ENCODE data around the gene GPR37L1.

GPR37L1 gene, protein sequence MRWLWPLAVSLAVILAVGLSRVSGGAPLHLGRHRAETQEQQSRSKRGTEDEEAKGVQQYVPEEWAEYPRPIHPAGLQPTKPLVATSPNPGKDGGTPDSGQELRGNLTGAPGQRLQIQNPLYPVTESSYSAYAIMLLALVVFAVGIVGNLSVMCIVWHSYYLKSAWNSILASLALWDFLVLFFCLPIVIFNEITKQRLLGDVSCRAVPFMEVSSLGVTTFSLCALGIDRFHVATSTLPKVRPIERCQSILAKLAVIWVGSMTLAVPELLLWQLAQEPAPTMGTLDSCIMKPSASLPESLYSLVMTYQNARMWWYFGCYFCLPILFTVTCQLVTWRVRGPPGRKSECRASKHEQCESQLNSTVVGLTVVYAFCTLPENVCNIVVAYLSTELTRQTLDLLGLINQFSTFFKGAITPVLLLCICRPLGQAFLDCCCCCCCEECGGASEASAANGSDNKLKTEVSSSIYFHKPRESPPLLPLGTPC

DNA sequence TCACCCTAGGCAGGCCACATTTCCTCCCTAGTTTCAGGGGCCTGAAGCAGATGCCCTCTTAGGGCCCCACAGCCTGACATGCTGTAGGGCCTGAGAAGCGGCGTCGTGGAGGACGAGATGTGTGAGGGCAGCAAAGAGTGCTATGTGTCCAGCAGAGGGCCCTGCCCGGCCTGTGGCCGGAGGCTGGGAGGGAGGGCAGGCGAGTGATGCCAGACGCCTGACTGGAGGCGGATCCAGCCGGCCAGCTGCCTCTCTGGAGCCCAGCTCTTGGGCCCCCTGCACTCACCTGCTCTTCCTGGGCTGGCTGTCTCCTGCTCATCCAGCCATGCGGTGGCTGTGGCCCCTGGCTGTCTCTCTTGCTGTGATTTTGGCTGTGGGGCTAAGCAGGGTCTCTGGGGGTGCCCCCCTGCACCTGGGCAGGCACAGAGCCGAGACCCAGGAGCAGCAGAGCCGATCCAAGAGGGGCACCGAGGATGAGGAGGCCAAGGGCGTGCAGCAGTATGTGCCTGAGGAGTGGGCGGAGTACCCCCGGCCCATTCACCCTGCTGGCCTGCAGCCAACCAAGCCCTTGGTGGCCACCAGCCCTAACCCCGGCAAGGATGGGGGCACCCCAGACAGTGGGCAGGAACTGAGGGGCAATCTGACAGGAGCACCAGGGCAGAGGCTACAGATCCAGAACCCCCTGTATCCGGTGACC, at the start of gene GPR37L1:
Gene GPR37L1, plus strand, starts transcription at position 279 of the 697 bp plus-strand sequence. Its CDS starts 47 bp downstream, at position 326.
- peak; percentile 88 to 92 for DNase-seq (ENCODE audit: low read depth in 1 of 2, low spot score in 1 of 2)
- in situ Hi-C loops (cut with HindIII; ENCODE audit: low pct_unique_long_range_greater_than_20kb, low sequenced_read_pairs): no loop called here
- no peak for TF ChIP-seq JUND (IDR thresholded peaks at IDR 0.05; ENCODE audit: low read depth)

DNA sequence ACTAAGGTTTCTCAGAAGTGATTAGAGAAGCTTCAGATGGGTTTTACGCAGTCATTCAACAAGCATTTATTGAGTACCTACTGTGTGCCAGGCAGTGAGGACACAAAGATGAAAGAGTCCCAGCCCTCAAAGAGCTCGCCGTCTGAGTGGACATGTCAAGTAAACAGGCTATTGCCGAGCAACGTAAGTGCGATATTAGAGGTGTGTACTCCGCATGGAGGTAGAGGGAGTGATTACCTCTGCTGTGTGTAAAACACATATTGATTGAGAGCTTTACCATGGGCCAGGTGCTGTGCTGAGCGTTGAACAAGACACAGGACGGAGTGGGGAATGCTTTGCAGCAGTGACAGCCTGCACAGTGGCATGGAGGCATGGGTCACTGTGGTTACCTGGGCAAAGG, 49.5 kb upstream of the GPR37L1 start:
- no peak for DNase-seq (ENCODE audit: low read depth in 1 of 2, low spot score in 1 of 2)
- in situ Hi-C loops (cut with HindIII; ENCODE audit: low pct_unique_long_range_greater_than_20kb, low sequenced_read_pairs): no loop called here
- TF ChIP-seq JUND (IDR thresholded peaks at IDR 0.05; ENCODE audit: low read depth): no peak

DNA sequence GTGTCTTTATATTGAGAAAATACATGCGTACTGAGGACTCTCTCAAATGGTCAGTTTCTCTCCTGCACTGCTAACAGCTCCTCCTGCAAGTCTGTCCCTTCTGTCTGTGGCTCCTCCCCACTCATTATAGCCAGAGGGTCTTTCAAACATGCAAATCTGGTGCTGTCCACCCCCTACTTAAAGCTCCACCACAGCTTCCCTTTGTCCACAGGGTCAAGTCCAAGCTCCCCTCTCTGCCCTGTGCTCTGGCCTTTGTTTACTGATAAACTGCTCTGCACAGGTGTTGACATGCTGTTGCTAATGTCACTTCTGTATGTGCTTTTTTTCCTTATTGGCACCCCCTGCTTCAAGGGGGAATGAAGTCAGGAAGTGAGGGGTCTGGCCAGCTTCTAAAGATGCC, 47.7 kb upstream of the GPR37L1 start:
- DNase-seq (ENCODE audit: low read depth in 1 of 2, low spot score in 1 of 2): no peak
- in situ Hi-C loops (cut with HindIII; ENCODE audit: low pct_unique_long_range_greater_than_20kb, low sequenced_read_pairs): no loop called here
- TF ChIP-seq JUND (IDR thresholded peaks at IDR 0.05; ENCODE audit: low read depth): no peak

DNA sequence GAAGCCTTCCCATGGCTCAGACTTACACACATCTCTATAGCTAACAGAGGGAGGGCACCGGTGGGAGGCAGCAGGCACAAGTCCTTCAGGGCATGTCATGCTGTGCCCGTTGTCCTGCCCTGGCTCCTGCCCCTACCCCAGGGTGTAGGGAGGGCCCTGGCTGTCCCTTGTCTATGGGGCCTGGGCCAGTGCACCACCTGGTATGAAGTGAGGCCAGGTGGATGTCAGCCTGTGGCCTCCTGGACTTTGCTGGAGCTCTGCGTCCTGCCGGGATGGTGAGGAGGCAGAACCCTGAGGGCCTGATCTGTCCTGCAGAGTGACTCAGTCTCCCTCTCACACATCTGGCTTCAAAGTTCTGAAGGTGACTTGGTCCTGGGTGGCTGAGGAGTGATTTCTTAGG, 47.3 kb upstream of the GPR37L1 start:
- in situ Hi-C loops (cut with HindIII; ENCODE audit: low pct_unique_long_range_greater_than_20kb, low sequenced_read_pairs): no loop called here
- no peak for DNase-seq (ENCODE audit: low read depth in 1 of 2, low spot score in 1 of 2)
- TF ChIP-seq JUND (IDR thresholded peaks at IDR 0.05; ENCODE audit: low read depth): no peak

DNA sequence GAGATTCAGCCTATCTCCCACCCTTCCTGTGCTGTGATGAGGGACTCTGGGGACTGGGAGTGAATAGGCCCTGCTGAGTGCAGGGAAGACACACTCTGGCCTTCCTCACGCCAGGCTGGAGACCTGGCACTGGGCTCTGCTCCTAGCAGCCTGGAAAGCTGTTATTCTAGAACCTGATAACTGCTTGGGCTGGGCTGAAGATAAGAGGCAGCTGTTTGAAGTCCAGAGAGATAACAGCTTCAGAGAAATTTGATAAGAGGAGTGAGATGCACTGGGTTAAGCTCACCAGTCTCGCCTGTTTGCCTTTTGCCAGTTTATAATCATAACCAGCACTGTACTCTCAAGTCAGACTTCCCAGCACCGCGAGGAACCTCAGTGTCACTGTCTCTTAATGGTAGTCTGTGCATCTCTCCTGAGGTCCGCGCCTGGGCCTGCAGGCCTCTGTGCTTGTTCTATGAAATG, 46.6 kb upstream of the GPR37L1 start:
- in situ Hi-C loops (cut with HindIII; ENCODE audit: low pct_unique_long_range_greater_than_20kb, low sequenced_read_pairs): no loop called here
- DNase-seq (ENCODE audit: low read depth in 1 of 2, low spot score in 1 of 2): no peak
- no peak for TF ChIP-seq JUND (IDR thresholded peaks at IDR 0.05; ENCODE audit: low read depth)

DNA sequence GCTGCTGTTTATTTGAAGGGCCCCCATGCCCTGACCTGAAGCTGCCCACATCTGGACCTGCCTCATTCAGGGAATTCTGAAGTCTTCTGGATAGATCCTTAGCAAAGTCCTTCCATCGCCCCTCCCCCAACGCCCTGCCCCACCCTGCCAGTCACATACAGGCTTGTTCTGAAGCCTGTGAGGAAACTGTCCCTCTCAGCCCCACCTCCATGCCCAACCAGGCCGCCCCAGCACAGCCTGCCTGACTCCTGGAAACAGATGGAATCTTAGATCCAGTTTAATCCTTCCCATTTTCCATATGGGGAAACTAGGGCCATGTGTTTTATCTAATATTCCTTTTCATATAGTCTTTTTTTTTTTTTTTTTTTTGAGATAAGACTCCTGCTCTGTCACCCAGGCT, 44.5 kb upstream of the GPR37L1 start:
- in situ Hi-C loops (cut with HindIII; ENCODE audit: low pct_unique_long_range_greater_than_20kb, low sequenced_read_pairs): no loop called here
- DNase-seq (ENCODE audit: low read depth in 1 of 2, low spot score in 1 of 2): no peak
- TF ChIP-seq JUND (IDR thresholded peaks at IDR 0.05; ENCODE audit: low read depth): no peak

DNA sequence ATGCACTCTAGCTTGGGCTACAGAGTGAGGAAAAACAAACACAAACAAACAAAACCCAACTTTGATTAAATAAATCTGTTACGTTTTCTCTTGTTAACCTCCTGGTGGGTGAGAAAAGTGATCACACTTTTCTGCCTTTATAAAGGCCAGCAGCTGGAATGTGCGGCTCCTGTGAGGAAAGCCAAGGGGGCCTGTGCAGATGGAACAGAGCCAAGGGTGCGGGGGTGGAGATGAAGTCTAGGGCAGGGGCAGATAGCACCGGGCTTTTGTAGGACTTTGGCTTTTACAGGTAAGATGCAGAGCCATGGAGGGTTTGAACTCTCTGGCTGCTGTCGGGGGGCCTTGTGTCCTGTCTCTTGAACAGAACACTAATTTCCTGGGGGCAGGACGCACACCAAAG, 40.7 kb upstream of the GPR37L1 start:
- in situ Hi-C loops (cut with HindIII; ENCODE audit: low pct_unique_long_range_greater_than_20kb, low sequenced_read_pairs): no loop called here
- DNase-seq (ENCODE audit: low read depth in 1 of 2, low spot score in 1 of 2): no peak
- no peak for TF ChIP-seq JUND (IDR thresholded peaks at IDR 0.05; ENCODE audit: low read depth)

DNA sequence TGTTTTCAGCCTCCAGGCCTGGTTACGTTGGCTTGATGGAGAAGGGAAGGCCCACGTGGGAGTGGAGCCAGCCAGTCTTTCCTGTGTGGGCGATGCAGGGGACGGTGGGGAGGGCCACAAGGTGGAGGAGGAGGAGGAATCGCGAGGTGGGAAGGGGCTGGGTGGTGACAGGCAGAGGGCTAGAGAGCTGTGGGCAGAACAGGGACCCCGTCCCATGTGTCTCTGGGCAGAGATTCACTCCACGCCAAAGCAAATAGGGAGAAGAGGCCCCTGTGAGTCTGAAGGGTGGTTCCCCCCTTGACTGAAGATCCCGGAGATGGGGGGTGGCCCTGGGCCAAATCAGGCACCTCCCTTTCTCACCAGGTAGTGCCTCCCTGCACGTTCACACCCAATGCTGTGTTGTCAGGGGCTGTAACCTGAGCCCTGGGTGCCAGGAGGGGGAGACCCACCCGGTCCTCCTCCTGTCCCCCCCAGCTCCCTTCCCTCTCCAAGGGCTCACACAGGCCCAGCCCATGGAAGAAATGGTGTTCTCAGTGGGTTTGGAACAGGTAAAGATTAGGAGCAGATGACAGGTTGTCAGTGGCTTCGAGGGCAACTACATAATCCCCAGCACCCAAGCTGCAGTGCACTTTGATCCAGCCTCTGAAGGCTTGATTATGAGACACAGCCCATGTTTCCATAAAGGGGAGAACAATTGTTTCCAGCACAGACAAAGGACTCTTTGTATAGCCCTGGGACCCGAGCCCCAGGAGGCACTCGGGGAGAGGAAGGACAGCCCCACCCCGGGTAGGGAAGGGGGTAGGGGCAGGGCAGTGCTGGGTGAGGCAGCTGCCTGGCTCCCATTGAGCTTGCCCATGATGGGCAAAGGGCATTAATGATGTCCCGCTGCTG, 37.7 kb upstream of the GPR37L1 start:
- in situ Hi-C loops (cut with HindIII; ENCODE audit: low pct_unique_long_range_greater_than_20kb, low sequenced_read_pairs): no loop called here
- TF ChIP-seq JUND (IDR thresholded peaks at IDR 0.05; ENCODE audit: low read depth): no peak
- peak in 1 of 2 experiments; percentile 71 for DNase-seq (ENCODE audit: low read depth in 1 of 2, low spot score in 1 of 2)

DNA sequence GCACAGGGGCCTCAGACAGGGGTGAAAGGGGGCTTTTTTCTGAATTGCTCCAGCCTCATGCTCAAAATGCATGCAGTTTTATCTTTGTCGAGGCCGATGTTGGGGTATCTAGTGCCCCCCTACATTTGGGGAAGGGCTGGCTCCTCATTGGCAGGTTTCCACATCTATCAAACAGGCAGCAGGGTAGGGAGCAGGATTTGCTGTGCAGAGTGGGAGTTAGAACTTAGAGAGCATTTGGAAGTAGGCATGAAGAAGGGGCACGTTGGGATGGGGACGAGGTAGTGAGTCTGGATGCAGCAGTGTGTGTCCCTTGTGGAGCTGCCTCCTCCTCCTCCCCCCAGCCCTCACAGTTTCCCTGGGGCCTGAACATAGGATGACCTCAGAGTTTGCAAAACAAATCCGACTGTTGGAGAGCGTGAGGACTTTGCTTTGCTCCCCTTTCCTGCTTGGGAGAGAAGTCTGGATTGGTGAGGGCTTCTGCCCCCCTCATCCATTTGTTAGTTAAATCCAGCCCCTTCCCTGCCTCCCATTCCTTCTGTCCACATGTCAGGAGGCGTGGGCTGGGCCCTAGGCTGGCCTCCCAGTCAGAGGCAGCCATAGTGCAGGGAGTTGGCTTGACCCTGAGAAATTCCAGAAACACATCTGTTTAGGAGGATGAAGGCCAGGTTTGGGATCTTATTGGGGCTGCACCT, 36.9 kb upstream of the GPR37L1 start:
- in situ Hi-C loops (cut with HindIII; ENCODE audit: low pct_unique_long_range_greater_than_20kb, low sequenced_read_pairs): no loop called here
- DNase-seq (ENCODE audit: low read depth in 1 of 2, low spot score in 1 of 2): peak; percentile 62 to 91
- no peak for TF ChIP-seq JUND (IDR thresholded peaks at IDR 0.05; ENCODE audit: low read depth)

DNA sequence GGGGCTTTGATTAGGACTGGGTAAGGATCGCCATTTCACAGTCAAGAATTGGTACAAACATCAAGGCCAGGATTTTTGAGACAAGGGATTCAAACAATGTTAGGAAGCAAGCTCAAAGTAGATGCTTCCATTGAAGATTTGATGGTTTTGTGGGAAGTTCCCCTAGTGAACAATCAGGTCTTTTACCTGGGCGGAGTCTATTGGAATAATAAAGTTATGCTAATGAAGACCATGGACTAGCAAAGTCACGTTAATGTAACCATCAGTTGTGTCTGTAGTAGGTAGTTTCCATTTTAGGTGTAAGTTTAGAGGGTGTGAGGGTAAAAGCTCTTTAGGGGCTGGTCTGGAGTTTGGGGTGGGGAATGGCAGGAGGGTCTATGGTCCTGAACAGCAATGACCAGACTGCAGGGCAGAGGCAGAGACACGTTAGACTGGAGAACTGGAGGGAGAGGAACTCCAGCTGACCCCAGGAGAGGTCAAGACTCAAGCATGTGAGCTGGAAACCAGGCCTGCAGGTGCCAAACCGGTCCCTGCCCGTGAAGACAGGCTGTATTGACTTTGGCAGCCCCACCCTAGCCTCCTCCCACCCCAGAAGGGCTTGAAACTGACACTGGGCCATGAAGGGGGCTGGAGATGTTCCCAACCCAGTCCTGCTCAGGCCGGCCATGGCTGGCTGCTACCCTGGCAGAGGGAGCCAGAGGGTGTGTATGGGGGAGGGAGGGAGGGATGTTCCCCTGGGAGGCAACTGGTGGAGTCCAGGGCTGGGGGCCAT, 36.0 kb upstream of the GPR37L1 start:
- peak; percentile 54 to 89 for DNase-seq (ENCODE audit: low read depth in 1 of 2, low spot score in 1 of 2)
- no peak for TF ChIP-seq JUND (IDR thresholded peaks at IDR 0.05; ENCODE audit: low read depth)
- in situ Hi-C loops (cut with HindIII; ENCODE audit: low pct_unique_long_range_greater_than_20kb, low sequenced_read_pairs): no loop called here

DNA sequence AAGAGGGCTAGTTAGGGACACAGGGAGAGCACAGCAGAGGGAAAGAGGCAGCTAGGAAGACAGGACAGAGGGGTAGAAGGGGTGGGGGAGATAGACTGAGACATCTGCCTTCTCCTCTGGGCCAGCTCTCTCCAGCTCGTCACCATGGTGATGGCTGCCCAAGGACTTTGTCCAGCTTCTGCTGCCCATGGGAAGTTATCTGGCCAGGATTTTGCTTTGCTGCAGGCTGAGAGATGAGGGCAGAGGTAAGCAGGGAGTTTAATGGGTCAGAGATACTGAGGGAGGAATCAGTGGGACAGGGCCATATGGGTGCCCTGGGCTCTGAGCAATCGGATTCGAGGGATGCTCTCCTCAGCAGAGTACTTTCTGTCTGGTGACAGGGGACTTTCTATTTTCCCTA, 34.5 kb upstream of the GPR37L1 start:
- TF ChIP-seq JUND (IDR thresholded peaks at IDR 0.05; ENCODE audit: low read depth): no peak
- no peak for DNase-seq (ENCODE audit: low read depth in 1 of 2, low spot score in 1 of 2)
- in situ Hi-C loops (cut with HindIII; ENCODE audit: low pct_unique_long_range_greater_than_20kb, low sequenced_read_pairs): no loop called here
